ENCODE data around the gene SIVA1.

Gene SIVA1

GRCh38 chr14:104788161-104788818, 35.3 kb downstream of the SIVA1 start:
- no peak for ATAC-seq
- TF ChIP-seq ESRRG (CRISPR knock-in tag; IDR thresholded peaks at IDR 0.05) (no peak), ZNF8 (CRISPR knock-in tag; IDR thresholded peaks at IDR 0.05) (no peak), BACH2 (CRISPR knock-in tag; IDR thresholded peaks at IDR 0.05; ENCODE audit: borderline replicate concordance) (no peak), ZFP30 (CRISPR knock-in tag; IDR thresholded peaks at IDR 0.05) (no peak), ISL1 (CRISPR knock-in tag; IDR thresholded peaks at IDR 0.05) (no peak), TSHZ2 (CRISPR knock-in tag; IDR thresholded peaks at IDR 0.05) (no peak), ZFP3 (CRISPR knock-in tag; IDR thresholded peaks at IDR 0.05) (no peak), SNAI2 (CRISPR knock-in tag; IDR thresholded peaks at IDR 0.05) (no peak), RARB (CRISPR knock-in tag; IDR thresholded peaks at IDR 0.05) (no peak), CSRNP3 (CRISPR knock-in tag; IDR thresholded peaks at IDR 0.05) (no peak), ZC3H10 (CRISPR knock-in tag; IDR thresholded peaks at IDR 0.05) (no peak)

GRCh38 chr14:104788873-104789663, 36.1 kb downstream of the SIVA1 start:
- no peak for ATAC-seq
- TF ChIP-seq ZFP3 (CRISPR knock-in tag; IDR thresholded peaks at IDR 0.05) (no peak), POU6F1 (CRISPR knock-in tag; IDR thresholded peaks at IDR 0.05; ENCODE audit: borderline replicate concordance, low read depth) (no peak), ZFP30 (CRISPR knock-in tag; IDR thresholded peaks at IDR 0.05) (no peak), PPARA (CRISPR knock-in tag; IDR thresholded peaks at IDR 0.05; ENCODE audit: borderline replicate concordance) (no peak), TCF4 (CRISPR knock-in tag; IDR thresholded peaks at IDR 0.05; ENCODE audit: borderline replicate concordance) (no peak), CREB5 (CRISPR knock-in tag; IDR thresholded peaks at IDR 0.05; ENCODE audit: low read depth) (no peak), BACH2 (CRISPR knock-in tag; IDR thresholded peaks at IDR 0.05; ENCODE audit: borderline replicate concordance) (no peak), GLIS3 (CRISPR knock-in tag; IDR thresholded peaks at IDR 0.05) (no peak), RARB (CRISPR knock-in tag; IDR thresholded peaks at IDR 0.05) (no peak), TOX (CRISPR knock-in tag; IDR thresholded peaks at IDR 0.05; ENCODE audit: borderline replicate concordance) (no peak), OSR1 (CRISPR knock-in tag; IDR thresholded peaks at IDR 0.05) (no peak), ZNF70 (CRISPR knock-in tag; IDR thresholded peaks at IDR 0.05) (no peak), SNAI2 (CRISPR knock-in tag; IDR thresholded peaks at IDR 0.05) (no peak), ZC3H10 (CRISPR knock-in tag; IDR thresholded peaks at IDR 0.05) (no peak), PATZ1 (CRISPR knock-in tag; IDR thresholded peaks at IDR 0.05; ENCODE audit: borderline replicate concordance) (no peak), TSHZ2 (CRISPR knock-in tag; IDR thresholded peaks at IDR 0.05) (no peak)

Measured in SK-N-SH treated with all-trans-retinoic acid at 6 μM for 48 hours (cell line).